Measurements from ENCODE around the gene GPC5.
"Not testable (repeated sequence)": the region's sequence is repeated elsewhere in the genome, so short reads cannot be mapped to it uniquely, and the experiment has no call there.

The GPC5 gene

GRCh38 chr13:91406619-91407018, 8.2 kb downstream of the GPC5 start:
- H3K9ac ChIP-seq (ENCODE audit: low read length), result no peak overlapping the region
- no peak overlapping the region for H3K27ac ChIP-seq (ENCODE audit: low read length)
- no peaks in the 10 kb centered on the region for H3K36me3 ChIP-seq (ENCODE audit: control insufficient read depth, low read depth, low read length)
- no peaks in the 10 kb centered on the region for H3K9me3 ChIP-seq (ENCODE audit: control insufficient read depth, low read depth, low read length)
- no peak overlapping the region for H3K4me3 ChIP-seq (ENCODE audit: low read length)
- peaks cover 1% of the 10 kb centered on the region for H3K27me3 ChIP-seq (ENCODE audit: control insufficient read depth, insufficient read depth, low read length)
- H3K4me1 ChIP-seq (ENCODE audit: control insufficient read depth, low read depth, low read length), result no peaks in the 10 kb centered on the region

GRCh38 chr13:91408971-91409370, 10.6 kb downstream of the GPC5 start:
- Histone ChIP-seq H3K27me3 (ENCODE audit: control insufficient read depth, insufficient read depth, low read length) (no peaks in the 10 kb centered on the region), H3K36me3 (ENCODE audit: control insufficient read depth, low read depth, low read length) (no peaks in the 10 kb centered on the region), H3K4me3 (ENCODE audit: low read length) (no peak overlapping the region), H3K4me1 (ENCODE audit: control insufficient read depth, low read depth, low read length) (no peaks in the 10 kb centered on the region), H3K27ac (ENCODE audit: low read length) (no peak overlapping the region), H3K9me3 (ENCODE audit: control insufficient read depth, low read depth, low read length) (no peaks in the 10 kb centered on the region), H3K9ac (ENCODE audit: low read length) (no peak overlapping the region)

GRCh38 chr13:91416579-91416978, 18.2 kb downstream of the GPC5 start:
- not testable (repeated sequence) for H3K36me3 ChIP-seq (ENCODE audit: control insufficient read depth, low read depth, low read length); H3K9ac ChIP-seq (ENCODE audit: low read length); H3K9me3 ChIP-seq (ENCODE audit: control insufficient read depth, low read depth, low read length); H3K4me1 ChIP-seq (ENCODE audit: control insufficient read depth, low read depth, low read length); H3K27me3 ChIP-seq (ENCODE audit: control insufficient read depth, insufficient read depth, low read length); H3K27ac ChIP-seq (ENCODE audit: low read length); H3K4me3 ChIP-seq (ENCODE audit: low read length)

- no peak overlapping the region for H3K9ac ChIP-seq (ENCODE audit: low read length)
- H3K4me3 ChIP-seq (ENCODE audit: low read length), result no peak overlapping the region
- no peaks in the 10 kb centered on the region for H3K27me3 ChIP-seq (ENCODE audit: control insufficient read depth, insufficient read depth, low read length)
- H3K36me3 ChIP-seq (ENCODE audit: control insufficient read depth, low read depth, low read length), result no peaks in the 10 kb centered on the region
- H3K4me1 ChIP-seq (ENCODE audit: control insufficient read depth, low read depth, low read length), result no peaks in the 10 kb centered on the region
- H3K9me3 ChIP-seq (ENCODE audit: control insufficient read depth, low read depth, low read length), result no peaks in the 10 kb centered on the region
- H3K27ac ChIP-seq (ENCODE audit: low read length), result no peak overlapping the region
Observed at GRCh38 chr13:91417660-91418325, 19.4 kb downstream of the GPC5 start.

- Histone ChIP-seq H3K27me3 (ENCODE audit: control insufficient read depth, insufficient read depth, low read length) (no peaks in the 10 kb centered on the region), H3K36me3 (ENCODE audit: control insufficient read depth, low read depth, low read length) (no peaks in the 10 kb centered on the region), H3K4me3 (ENCODE audit: low read length) (no peak overlapping the region), H3K9me3 (ENCODE audit: control insufficient read depth, low read depth, low read length) (peaks cover 21% of the 10 kb centered on the region), H3K9ac (ENCODE audit: low read length) (no peak overlapping the region), H3K4me1 (ENCODE audit: control insufficient read depth, low read depth, low read length) (no peaks in the 10 kb centered on the region), H3K27ac (ENCODE audit: low read length) (no peak overlapping the region)
Observed at GRCh38 chr13:91426913-91427312, 28.5 kb downstream of the GPC5 start.

GRCh38 chr13:91438674-91439073, 40.3 kb downstream of the GPC5 start:
- not testable (repeated sequence) for H3K36me3 ChIP-seq (ENCODE audit: control insufficient read depth, low read depth, low read length); H3K27ac ChIP-seq (ENCODE audit: low read length); H3K4me1 ChIP-seq (ENCODE audit: control insufficient read depth, low read depth, low read length)

GRCh38 chr13:91450913-91451312, 52.5 kb downstream of the GPC5 start:
- H3K4me3 ChIP-seq (ENCODE audit: low read length), result no peak overlapping the region
- H3K27ac ChIP-seq (ENCODE audit: low read length), result no peak overlapping the region
- no peak overlapping the region for H3K9ac ChIP-seq (ENCODE audit: low read length)
- no peaks in the 10 kb centered on the region for H3K4me1 ChIP-seq (ENCODE audit: control insufficient read depth, low read depth, low read length)
- H3K9me3 ChIP-seq (ENCODE audit: control insufficient read depth, low read depth, low read length), result no peaks in the 10 kb centered on the region
- no peaks in the 10 kb centered on the region for H3K36me3 ChIP-seq (ENCODE audit: control insufficient read depth, low read depth, low read length)
- no peaks in the 10 kb centered on the region for H3K27me3 ChIP-seq (ENCODE audit: control insufficient read depth, insufficient read depth, low read length)

More at GRCh38 chr13:91438674-91439073, 40.3 kb downstream of the GPC5 start:
- not testable (repeated sequence) for H3K4me3 ChIP-seq (ENCODE audit: low read length); H3K9ac ChIP-seq (ENCODE audit: low read length); H3K27me3 ChIP-seq (ENCODE audit: control insufficient read depth, insufficient read depth, low read length); H3K9me3 ChIP-seq (ENCODE audit: control insufficient read depth, low read depth, low read length)

GRCh38 chr13:91454666-91455065, 56.2 kb downstream of the GPC5 start:
- no peaks in the 10 kb centered on the region for H3K36me3 ChIP-seq (ENCODE audit: control insufficient read depth, low read depth, low read length)
- no peaks in the 10 kb centered on the region for H3K4me1 ChIP-seq (ENCODE audit: control insufficient read depth, low read depth, low read length)
- no peak overlapping the region for H3K9ac ChIP-seq (ENCODE audit: low read length)
- no peak overlapping the region for H3K4me3 ChIP-seq (ENCODE audit: low read length)
- no peaks in the 10 kb centered on the region for H3K9me3 ChIP-seq (ENCODE audit: control insufficient read depth, low read depth, low read length)
- H3K27me3 ChIP-seq (ENCODE audit: control insufficient read depth, insufficient read depth, low read length), result no peaks in the 10 kb centered on the region
- no peak overlapping the region for H3K27ac ChIP-seq (ENCODE audit: low read length)

GRCh38 chr13:91456837-91457236, 58.4 kb downstream of the GPC5 start:
- H3K9ac ChIP-seq (ENCODE audit: low read length), result no peak overlapping the region
- H3K27ac ChIP-seq (ENCODE audit: low read length), result no peak overlapping the region
- H3K4me1 ChIP-seq (ENCODE audit: control insufficient read depth, low read depth, low read length), result no peaks in the 10 kb centered on the region
- no peaks in the 10 kb centered on the region for H3K27me3 ChIP-seq (ENCODE audit: control insufficient read depth, insufficient read depth, low read length)
- H3K9me3 ChIP-seq (ENCODE audit: control insufficient read depth, low read depth, low read length), result no peaks in the 10 kb centered on the region
- no peaks in the 10 kb centered on the region for H3K36me3 ChIP-seq (ENCODE audit: control insufficient read depth, low read depth, low read length)
- H3K4me3 ChIP-seq (ENCODE audit: low read length), result no peak overlapping the region

GRCh38 chr13:91459485-91459884, 61.1 kb downstream of the GPC5 start:
- H3K27ac ChIP-seq (ENCODE audit: low read length), result no peak overlapping the region
- H3K4me3 ChIP-seq (ENCODE audit: low read length), result no peak overlapping the region
- H3K36me3 ChIP-seq (ENCODE audit: control insufficient read depth, low read depth, low read length), result no peaks in the 10 kb centered on the region
- H3K9ac ChIP-seq (ENCODE audit: low read length), result no peak overlapping the region
- no peaks in the 10 kb centered on the region for H3K27me3 ChIP-seq (ENCODE audit: control insufficient read depth, insufficient read depth, low read length)
- no peaks in the 10 kb centered on the region for H3K4me1 ChIP-seq (ENCODE audit: control insufficient read depth, low read depth, low read length)
- no peaks in the 10 kb centered on the region for H3K9me3 ChIP-seq (ENCODE audit: control insufficient read depth, low read depth, low read length)

GRCh38 chr13:91464336-91464735, 65.9 kb downstream of the GPC5 start:
- H3K9me3 ChIP-seq (ENCODE audit: control insufficient read depth, low read depth, low read length), result no peaks in the 10 kb centered on the region
- no peak overlapping the region for H3K27ac ChIP-seq (ENCODE audit: low read length)
- no peak overlapping the region for H3K4me3 ChIP-seq (ENCODE audit: low read length)

GRCh38 chr13:91467236-91467635, 68.8 kb downstream of the GPC5 start:
- H3K36me3 ChIP-seq (ENCODE audit: control insufficient read depth, low read depth, low read length), result no peaks in the 10 kb centered on the region
- no peak overlapping the region for H3K4me3 ChIP-seq (ENCODE audit: low read length)
- no peak overlapping the region for H3K9ac ChIP-seq (ENCODE audit: low read length)
- H3K27me3 ChIP-seq (ENCODE audit: control insufficient read depth, insufficient read depth, low read length), result no peaks in the 10 kb centered on the region
- H3K9me3 ChIP-seq (ENCODE audit: control insufficient read depth, low read depth, low read length), result no peaks in the 10 kb centered on the region
- H3K4me1 ChIP-seq (ENCODE audit: control insufficient read depth, low read depth, low read length), result no peaks in the 10 kb centered on the region
- no peak overlapping the region for H3K27ac ChIP-seq (ENCODE audit: low read length)

More at GRCh38 chr13:91464336-91464735, 65.9 kb downstream of the GPC5 start:
- Histone ChIP-seq H3K9ac (ENCODE audit: low read length) (no peak overlapping the region), H3K4me1 (ENCODE audit: control insufficient read depth, low read depth, low read length) (no peaks in the 10 kb centered on the region), H3K27me3 (ENCODE audit: control insufficient read depth, insufficient read depth, low read length) (no peaks in the 10 kb centered on the region), H3K36me3 (ENCODE audit: control insufficient read depth, low read depth, low read length) (no peaks in the 10 kb centered on the region)

All from iPS-18a (cell line).